Panc1 (cell line): Measurements from ENCODE around the gene DENND6A.

Experiments
- POLR2AphosphoS5 ChIP-seq: IDR thresholded peaks from 2 replicates; pipeline ENCODE4 v1.6.1; 2012; ENCODE audit warnings: mild to moderate bottlenecking, low read depth, low read length, moderate library complexity
- TF ChIP-seq, protein P1 (sequence below): fragments of 450-650 bp; IDR thresholded peaks from 2 replicates; pipeline ENCODE4 v1.5.1; 2017; ENCODE audit warnings: mild to moderate bottlenecking

DNA sequence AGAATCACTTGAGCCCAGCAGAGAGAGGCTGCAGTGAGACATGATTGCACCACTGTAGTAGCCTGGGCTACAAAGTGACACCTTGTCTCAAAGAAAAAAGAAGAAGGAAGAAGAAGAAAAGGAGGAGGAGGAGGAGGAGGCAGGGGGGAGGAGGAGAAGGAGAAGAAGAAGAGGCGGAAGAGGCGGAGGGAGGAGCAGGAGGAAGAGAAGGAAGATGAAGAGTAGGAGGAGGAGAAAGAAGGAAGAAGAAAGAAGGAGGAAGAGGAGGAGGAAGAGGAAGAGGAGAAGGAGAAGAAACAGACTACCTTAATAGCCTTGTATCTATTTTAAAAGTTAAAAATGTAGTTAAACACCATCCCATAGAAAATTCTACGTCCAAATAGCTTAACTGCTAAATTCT lies 76.6 kb downstream of the DENND6A start:
- TF ChIP-seq, protein P1, sequence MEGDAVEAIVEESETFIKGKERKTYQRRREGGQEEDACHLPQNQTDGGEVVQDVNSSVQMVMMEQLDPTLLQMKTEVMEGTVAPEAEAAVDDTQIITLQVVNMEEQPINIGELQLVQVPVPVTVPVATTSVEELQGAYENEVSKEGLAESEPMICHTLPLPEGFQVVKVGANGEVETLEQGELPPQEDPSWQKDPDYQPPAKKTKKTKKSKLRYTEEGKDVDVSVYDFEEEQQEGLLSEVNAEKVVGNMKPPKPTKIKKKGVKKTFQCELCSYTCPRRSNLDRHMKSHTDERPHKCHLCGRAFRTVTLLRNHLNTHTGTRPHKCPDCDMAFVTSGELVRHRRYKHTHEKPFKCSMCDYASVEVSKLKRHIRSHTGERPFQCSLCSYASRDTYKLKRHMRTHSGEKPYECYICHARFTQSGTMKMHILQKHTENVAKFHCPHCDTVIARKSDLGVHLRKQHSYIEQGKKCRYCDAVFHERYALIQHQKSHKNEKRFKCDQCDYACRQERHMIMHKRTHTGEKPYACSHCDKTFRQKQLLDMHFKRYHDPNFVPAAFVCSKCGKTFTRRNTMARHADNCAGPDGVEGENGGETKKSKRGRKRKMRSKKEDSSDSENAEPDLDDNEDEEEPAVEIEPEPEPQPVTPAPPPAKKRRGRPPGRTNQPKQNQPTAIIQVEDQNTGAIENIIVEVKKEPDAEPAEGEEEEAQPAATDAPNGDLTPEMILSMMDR, result no peak
- TF ChIP-seq POLR2AphosphoS5, result no peak
